Measurements from ENCODE around the gene TERB1. TPM values are rescaled to one million over a fixed set of nuclear protein-coding genes. Genes with fewer than 3 reads are reported as not detected.

Gene TERB1
- total RNA-seq, 1 donor from 2014 or later: 0.41 TPM

- FAIRE-seq (no peak), DNase-seq (ENCODE audit: low spot score in 2 of 2) (peak; percentile 90 to 94)
Observed at GRCh38 chr16:66751303-66751991, 49.9 kb downstream of the TERB1 start, which contains the start of gene DYNC1LI2. Gene DYNC1LI2, minus strand, starts transcription at chr16:66751609. Its CDS starts 18 bp downstream, at chr16:66751591.

GRCh38 chr16:66751053-66751302, 50.4 kb downstream of the TERB1 start:
- DNase-seq (ENCODE audit: low spot score in 2 of 2) (peak in 1 of 2 donors; percentile 46), FAIRE-seq (no peak)

GRCh38 chr16:66750279-66751052, 50.9 kb downstream of the TERB1 start:
- DNase-seq (ENCODE audit: low spot score in 2 of 2): no peak
- FAIRE-seq: no peak

GRCh38 chr16:66746682-66747081, 54.7 kb downstream of the TERB1 start:
- FAIRE-seq (no peak), DNase-seq (ENCODE audit: low spot score in 2 of 2) (no peak)

GRCh38 chr16:66746048-66746447, 55.3 kb downstream of the TERB1 start:
- no peak for FAIRE-seq
- DNase-seq (ENCODE audit: low spot score in 2 of 2): no peak

GRCh38 chr16:66741950-66742808, 59.2 kb downstream of the TERB1 start:
- DNase-seq (ENCODE audit: low spot score in 2 of 2) (no peak), FAIRE-seq (no peak)

- FAIRE-seq: peak; percentile 69
- peak; percentile 62 to 74 for DNase-seq (ENCODE audit: low spot score in 2 of 2)
Observed at GRCh38 chr16:66741169-66741900, 60.0 kb downstream of the TERB1 start.

- FAIRE-seq: no peak
Observed at GRCh38 chr16:66740533-66740932, 60.9 kb downstream of the TERB1 start.

GRCh38 chr16:66740010-66740409, 61.4 kb downstream of the TERB1 start:
- DNase-seq (ENCODE audit: low spot score in 2 of 2): no peak
- no peak for FAIRE-seq

More at GRCh38 chr16:66740533-66740932, 60.9 kb downstream of the TERB1 start:
- no peak for DNase-seq (ENCODE audit: low spot score in 2 of 2)

- FAIRE-seq (no peak), DNase-seq (ENCODE audit: low spot score in 2 of 2) (no peak)
Observed at GRCh38 chr16:66735891-66736290, 65.5 kb downstream of the TERB1 start.

- FAIRE-seq (no peak), DNase-seq (ENCODE audit: low spot score in 2 of 2) (no peak)
Observed at GRCh38 chr16:66731101-66731500, 70.3 kb downstream of the TERB1 start.

- no peak for FAIRE-seq
Observed at GRCh38 chr16:66728804-66729203, 72.6 kb downstream of the TERB1 start.

GRCh38 chr16:66728117-66728787, 73.1 kb downstream of the TERB1 start:
- FAIRE-seq: peak; percentile 72

More at GRCh38 chr16:66728804-66729203, 72.6 kb downstream of the TERB1 start:
- no peak for DNase-seq (ENCODE audit: low spot score in 2 of 2)

GRCh38 chr16:66720766-66721165, 80.6 kb downstream of the TERB1 start:
- no peak for FAIRE-seq
- no peak for DNase-seq (ENCODE audit: low spot score in 2 of 2)

More at GRCh38 chr16:66728117-66728787, 73.1 kb downstream of the TERB1 start:
- DNase-seq (ENCODE audit: low spot score in 2 of 2): peak in 1 of 2 donors; percentile 63

- FAIRE-seq: no peak
- no peak for DNase-seq (ENCODE audit: low spot score in 2 of 2)
Observed at GRCh38 chr16:66719246-66719645, 82.1 kb downstream of the TERB1 start.

- FAIRE-seq (no peak), DNase-seq (ENCODE audit: low spot score in 2 of 2) (no peak)
Observed at GRCh38 chr16:66717776-66718175, 83.6 kb downstream of the TERB1 start.

GRCh38 chr16:66717112-66717675, 84.2 kb downstream of the TERB1 start:
- DNase-seq (ENCODE audit: low spot score in 2 of 2) (peak in 1 of 2 donors; percentile 51), FAIRE-seq (no peak)

- DNase-seq (ENCODE audit: low spot score in 2 of 2): no peak
- FAIRE-seq: no peak
Observed at GRCh38 chr16:66714654-66715307, 86.6 kb downstream of the TERB1 start.

GRCh38 chr16:66714062-66714461, 87.3 kb downstream of the TERB1 start:
- FAIRE-seq: no peak

More at GRCh38 chr16:66714062-66714461, 87.3 kb downstream of the TERB1 start:
- no peak for DNase-seq (ENCODE audit: low spot score in 2 of 2)

Measured in frontal cortex (tissue), 4 donors.